ENCODE results near the gene CANX. TPM values are rescaled to one million over a fixed set of nuclear protein-coding genes. Genes with fewer than 3 reads are reported as not detected.
"Not testable (repeated sequence)": the region's sequence is repeated elsewhere in the genome, so short reads cannot be mapped to it uniquely, and the experiment has no call there.

The CANX gene
- 661 TPM for polyA plus RNA-seq (2013, experiment 1 of 2)
- 646 TPM for polyA plus RNA-seq (2013, experiment 2 of 2)

- H3K36me3 ChIP-seq (ENCODE audit: control insufficient read depth in 1 of 2, insufficient read depth in 2 of 2, low read depth in 1 of 2, low read length in 2 of 2), result peaks cover 16 to 22% of the 10 kb centered on the region in 2 experiments
- H3K27ac ChIP-seq (ENCODE audit: low read length, poor library complexity, severe bottlenecking), result peak within 1 kb of the TSS; percentile 97
- H3K79me1 ChIP-seq (replicated peaks; ENCODE audit: low read length, poor library complexity, severe bottlenecking), result peaks cover 3% of the 10 kb centered on the region
- peak within 1 kb of the TSS in 1 of 2 experiments; percentile 34 for H3K23ac ChIP-seq (ENCODE audit: low read length in 2 of 2)
- peak within 1 kb of the TSS; percentile 94 for H2BK120ac ChIP-seq (ENCODE audit: low read depth, low read length)
- H3K4ac ChIP-seq (ENCODE audit: low read depth in 1 of 2, low read length in 2 of 2), result peak within 1 kb of the TSS; percentile 99 to 100
- H2BK12ac ChIP-seq (ENCODE audit: low read length in 2 of 2), result peak within 1 kb of the TSS in 1 of 2 experiments; percentile 37
- peak within 1 kb of the TSS; percentile 94 for H2AK5ac ChIP-seq (ENCODE audit: low read length, severe bottlenecking)
- H3K4me3 ChIP-seq (ENCODE audit: insufficient read depth in 1 of 2, low read depth in 1 of 2, low read length in 2 of 2), result peak within 1 kb of the TSS; percentile 90 to 91
- WGBS, result under 1% methylated on average over 47 of the region's 58 CpGs
- H3K27me3 ChIP-seq (ENCODE audit: control insufficient read depth in 1 of 2, insufficient read depth in 1 of 2, low read length in 2 of 2), result no peaks in the 10 kb centered on the region
- H3K4me2 ChIP-seq (ENCODE audit: low read length, poor library complexity, severe bottlenecking), result peak within 1 kb of the TSS; percentile 82
- peak within 1 kb of the TSS; percentile 97 to 99 for H3K18ac ChIP-seq (ENCODE audit: low read depth in 1 of 2, low read length in 2 of 2)
- peak within 1 kb of the TSS; percentile 98 for H4K91ac ChIP-seq (ENCODE audit: low read length)
- no peaks in the 10 kb centered on the region for H3K9me3 ChIP-seq (ENCODE audit: control insufficient read depth, low read length)
- H3K4me1 ChIP-seq (ENCODE audit: control insufficient read depth, insufficient read depth, low read depth, low read length), result peaks cover 5% of the 10 kb centered on the region
- H2BK15ac ChIP-seq (ENCODE audit: low read depth, poor library complexity, severe bottlenecking), result peak within 1 kb of the TSS; percentile 86
- peak within 1 kb of the TSS; percentile 91 for H2AFZ ChIP-seq (ENCODE audit: low read depth, low read length)
- peak within 1 kb of the TSS; percentile 76 to 94 for H3K14ac ChIP-seq (ENCODE audit: low read length in 2 of 2)
- peak within 1 kb of the TSS; percentile 86 for H2BK5ac ChIP-seq (ENCODE audit: low read depth, low read length, poor library complexity, severe bottlenecking)
- peak within 1 kb of the TSS; percentile 97 for H3K9ac ChIP-seq (ENCODE audit: low read length)
- DNase-seq, result no peak
- peak within 1 kb of the TSS; percentile 100 for H4K8ac ChIP-seq (ENCODE audit: low read length)
Observed at GRCh38 chr5:179698935-179699615, at the start of gene CANX. Gene CANX (plus strand): TSS chr5:179698967. CDS start chr5:179705682, 6,715 bp downstream.

GRCh38 chr5:179649166-179649703, 49.5 kb upstream of the CANX start:
- WGBS, result 86% methylated on average over 6 of the region's 10 CpGs
- H4K91ac ChIP-seq (ENCODE audit: low read length); H2BK12ac ChIP-seq (ENCODE audit: low read length in 2 of 2); H3K23ac ChIP-seq (ENCODE audit: low read length in 2 of 2); H3K36me3 ChIP-seq (ENCODE audit: control insufficient read depth in 1 of 2, insufficient read depth in 2 of 2, low read depth in 1 of 2, low read length in 2 of 2); H3K14ac ChIP-seq (ENCODE audit: low read length in 2 of 2); H2BK120ac ChIP-seq (ENCODE audit: low read depth, low read length); H2AK5ac ChIP-seq (ENCODE audit: low read length, severe bottlenecking); H3K9ac ChIP-seq (ENCODE audit: low read length); H3K79me1 ChIP-seq (replicated peaks; ENCODE audit: low read length, poor library complexity, severe bottlenecking); H3K9me3 ChIP-seq (ENCODE audit: control insufficient read depth, low read length); H3K18ac ChIP-seq (ENCODE audit: low read depth in 1 of 2, low read length in 2 of 2); H3K4me2 ChIP-seq (ENCODE audit: low read length, poor library complexity, severe bottlenecking); H2AFZ ChIP-seq (ENCODE audit: low read depth, low read length); H3K27ac ChIP-seq (ENCODE audit: low read length, poor library complexity, severe bottlenecking); H3K4me1 ChIP-seq (ENCODE audit: control insufficient read depth, insufficient read depth, low read depth, low read length); H4K8ac ChIP-seq (ENCODE audit: low read length); H3K4ac ChIP-seq (ENCODE audit: low read depth in 1 of 2, low read length in 2 of 2); H2BK15ac ChIP-seq (ENCODE audit: low read depth, poor library complexity, severe bottlenecking); H3K4me3 ChIP-seq (ENCODE audit: insufficient read depth in 1 of 2, low read depth in 1 of 2, low read length in 2 of 2); DNase-seq; H2BK5ac ChIP-seq (ENCODE audit: low read depth, low read length, poor library complexity, severe bottlenecking): not testable (repeated sequence)
- peaks cover 3 to 11% of the 10 kb centered on the region in 2 experiments for H3K27me3 ChIP-seq (ENCODE audit: control insufficient read depth in 1 of 2, insufficient read depth in 1 of 2, low read length in 2 of 2)

GRCh38 chr5:179650245-179650644, 48.5 kb upstream of the CANX start:
- not testable (repeated sequence) for H2BK120ac ChIP-seq (ENCODE audit: low read depth, low read length); H2BK15ac ChIP-seq (ENCODE audit: low read depth, poor library complexity, severe bottlenecking); H3K27ac ChIP-seq (ENCODE audit: low read length, poor library complexity, severe bottlenecking); H3K9ac ChIP-seq (ENCODE audit: low read length); H3K27me3 ChIP-seq (ENCODE audit: control insufficient read depth in 1 of 2, insufficient read depth in 1 of 2, low read length in 2 of 2); DNase-seq; H4K8ac ChIP-seq (ENCODE audit: low read length); H3K79me1 ChIP-seq (replicated peaks; ENCODE audit: low read length, poor library complexity, severe bottlenecking); H3K4ac ChIP-seq (ENCODE audit: low read depth in 1 of 2, low read length in 2 of 2); H3K4me3 ChIP-seq (ENCODE audit: insufficient read depth in 1 of 2, low read depth in 1 of 2, low read length in 2 of 2); H3K9me3 ChIP-seq (ENCODE audit: control insufficient read depth, low read length); H2AK5ac ChIP-seq (ENCODE audit: low read length, severe bottlenecking); H3K4me2 ChIP-seq (ENCODE audit: low read length, poor library complexity, severe bottlenecking); H2BK5ac ChIP-seq (ENCODE audit: low read depth, low read length, poor library complexity, severe bottlenecking); H4K91ac ChIP-seq (ENCODE audit: low read length); H2BK12ac ChIP-seq (ENCODE audit: low read length in 2 of 2); H3K18ac ChIP-seq (ENCODE audit: low read depth in 1 of 2, low read length in 2 of 2); H3K4me1 ChIP-seq (ENCODE audit: control insufficient read depth, insufficient read depth, low read depth, low read length); H2AFZ ChIP-seq (ENCODE audit: low read depth, low read length); H3K36me3 ChIP-seq (ENCODE audit: control insufficient read depth in 1 of 2, insufficient read depth in 2 of 2, low read depth in 1 of 2, low read length in 2 of 2); H3K14ac ChIP-seq (ENCODE audit: low read length in 2 of 2); H3K23ac ChIP-seq (ENCODE audit: low read length in 2 of 2)
- WGBS, result 95% methylated on average over 12 of the region's 26 CpGs

- not testable (repeated sequence) for H3K23ac ChIP-seq (ENCODE audit: low read length in 2 of 2); H3K18ac ChIP-seq (ENCODE audit: low read depth in 1 of 2, low read length in 2 of 2); H3K4ac ChIP-seq (ENCODE audit: low read depth in 1 of 2, low read length in 2 of 2); H4K8ac ChIP-seq (ENCODE audit: low read length); H3K27ac ChIP-seq (ENCODE audit: low read length, poor library complexity, severe bottlenecking); H2AFZ ChIP-seq (ENCODE audit: low read depth, low read length); H3K14ac ChIP-seq (ENCODE audit: low read length in 2 of 2); H2BK15ac ChIP-seq (ENCODE audit: low read depth, poor library complexity, severe bottlenecking); H2AK5ac ChIP-seq (ENCODE audit: low read length, severe bottlenecking); DNase-seq; H3K4me1 ChIP-seq (ENCODE audit: control insufficient read depth, insufficient read depth, low read depth, low read length); H3K4me3 ChIP-seq (ENCODE audit: insufficient read depth in 1 of 2, low read depth in 1 of 2, low read length in 2 of 2); H3K4me2 ChIP-seq (ENCODE audit: low read length, poor library complexity, severe bottlenecking); H3K9me3 ChIP-seq (ENCODE audit: control insufficient read depth, low read length); H3K9ac ChIP-seq (ENCODE audit: low read length); H2BK12ac ChIP-seq (ENCODE audit: low read length in 2 of 2); H2BK120ac ChIP-seq (ENCODE audit: low read depth, low read length); H3K79me1 ChIP-seq (replicated peaks; ENCODE audit: low read length, poor library complexity, severe bottlenecking); H3K36me3 ChIP-seq (ENCODE audit: control insufficient read depth in 1 of 2, insufficient read depth in 2 of 2, low read depth in 1 of 2, low read length in 2 of 2); H3K27me3 ChIP-seq (ENCODE audit: control insufficient read depth in 1 of 2, insufficient read depth in 1 of 2, low read length in 2 of 2); H2BK5ac ChIP-seq (ENCODE audit: low read depth, low read length, poor library complexity, severe bottlenecking); H4K91ac ChIP-seq (ENCODE audit: low read length)
- 100% methylated on average over 1 of the region's 2 CpGs for WGBS
Observed at GRCh38 chr5:179653135-179653534, 45.6 kb upstream of the CANX start.
